ENCODE data around the gene TSEN34. TPM values are rescaled to one million over a fixed set of nuclear protein-coding genes. Genes with fewer than 3 reads are reported as not detected.

TSEN34 gene
- total and polyA plus RNA-seq, 10 donors, result 25.5 to 109 (median 43.0) TPM

DNA sequence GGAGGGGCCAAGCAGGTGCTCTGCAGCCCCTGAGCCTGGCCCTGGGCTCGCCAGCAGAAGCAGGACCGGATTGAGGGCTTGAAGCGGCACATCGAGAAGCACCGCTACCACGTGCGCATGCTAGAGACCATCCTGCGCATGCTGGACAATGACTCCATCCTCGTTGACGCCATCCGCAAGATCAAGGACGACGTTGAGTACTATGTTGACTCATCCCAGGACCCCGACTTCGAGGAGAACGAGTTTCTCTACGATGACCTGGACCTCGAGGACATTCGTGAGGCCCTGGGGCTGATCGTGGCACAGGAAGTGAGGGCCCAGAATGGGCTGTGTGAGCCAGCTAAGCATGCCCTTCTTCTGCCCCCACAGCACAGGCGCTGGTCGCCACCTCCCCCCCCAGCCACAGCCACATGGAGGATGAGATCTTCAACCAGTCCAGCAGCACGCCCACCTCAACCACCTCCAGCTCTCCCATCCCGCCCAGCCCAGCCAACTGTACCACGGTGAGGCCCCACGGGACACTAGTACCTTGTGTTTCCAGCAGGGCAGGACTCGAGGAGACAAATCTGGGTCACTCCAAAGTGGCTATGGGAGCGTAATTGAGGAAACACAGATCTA lies 45.5 kb upstream of the TSEN34 start:
- 88 to 94% (median 91%) methylated on average over 21 to 28 of the region's 28 CpGs for WGBS, 5 donors
- peaks cover 8 to 100% (median 83%) of the 10 kb centered on the region in 6 donors for H3K36me3 ChIP-seq
- H3K4me3 ChIP-seq, result no peak overlapping the region
- no peaks in the 10 kb centered on the region for H3K27me3 ChIP-seq (replicated peaks in 1 of 7)
- H3K27ac ChIP-seq, result no peak overlapping the region
- H3K9me3 ChIP-seq, result no peaks in the 10 kb centered on the region
- H3K4me1 ChIP-seq, result peaks cover 0 to 52% (median 17%) of the 10 kb centered on the region in 6 donors
- no peak for TF ChIP-seq POLR2A (IDR thresholded peaks at IDR 0.05)
- TF ChIP-seq POLR2AphosphoS5 (IDR thresholded peaks at IDR 0.05), result peak in 2 of 3 donors; percentile 25 to 38
- DNase-seq, result no peak
- intact Hi-C loops (cut with DNase I; ENCODE audit: low total_unique reads), result no loop called here

DNA sequence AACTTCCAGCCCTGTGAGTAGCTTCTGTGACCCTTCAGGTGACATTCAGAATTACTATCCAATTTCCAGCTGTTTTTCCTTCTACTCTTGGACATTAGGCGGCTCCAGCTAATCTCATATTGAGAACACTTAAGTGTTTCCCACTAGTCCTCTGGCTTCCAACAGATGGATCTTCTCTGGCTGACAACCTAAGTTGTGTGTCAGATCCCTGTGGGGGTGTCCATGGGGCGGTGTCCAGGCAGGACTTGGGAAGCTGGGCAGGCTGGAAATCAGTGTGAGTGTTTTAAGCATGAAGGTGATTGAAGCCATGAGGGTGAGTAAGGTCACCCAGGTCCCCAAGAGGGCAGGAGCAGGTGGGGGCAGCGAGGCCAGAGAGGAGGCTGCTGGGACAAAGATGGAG lies 43.4 kb upstream of the TSEN34 start:
- Histone ChIP-seq H3K9me3 (no peaks in the 10 kb centered on the region), H3K4me1 (peaks cover 0 to 37% (median 6%) of the 10 kb centered on the region in 6 donors), H3K27me3 (replicated peaks in 1 of 7) (no peaks in the 10 kb centered on the region), H3K4me3 (no peak overlapping the region), H3K36me3 (peaks cover 10 to 100% (median 100%) of the 10 kb centered on the region in 6 donors), H3K27ac (peak overlapping the region in 6 of 8 donors; percentile 20 to 67 (median 44))
- no peak for DNase-seq
- WGBS, 5 donors, result 69 to 92% (median 85%) methylated on average over 3 of the region's 3 CpGs
- TF ChIP-seq, protein P1, sequence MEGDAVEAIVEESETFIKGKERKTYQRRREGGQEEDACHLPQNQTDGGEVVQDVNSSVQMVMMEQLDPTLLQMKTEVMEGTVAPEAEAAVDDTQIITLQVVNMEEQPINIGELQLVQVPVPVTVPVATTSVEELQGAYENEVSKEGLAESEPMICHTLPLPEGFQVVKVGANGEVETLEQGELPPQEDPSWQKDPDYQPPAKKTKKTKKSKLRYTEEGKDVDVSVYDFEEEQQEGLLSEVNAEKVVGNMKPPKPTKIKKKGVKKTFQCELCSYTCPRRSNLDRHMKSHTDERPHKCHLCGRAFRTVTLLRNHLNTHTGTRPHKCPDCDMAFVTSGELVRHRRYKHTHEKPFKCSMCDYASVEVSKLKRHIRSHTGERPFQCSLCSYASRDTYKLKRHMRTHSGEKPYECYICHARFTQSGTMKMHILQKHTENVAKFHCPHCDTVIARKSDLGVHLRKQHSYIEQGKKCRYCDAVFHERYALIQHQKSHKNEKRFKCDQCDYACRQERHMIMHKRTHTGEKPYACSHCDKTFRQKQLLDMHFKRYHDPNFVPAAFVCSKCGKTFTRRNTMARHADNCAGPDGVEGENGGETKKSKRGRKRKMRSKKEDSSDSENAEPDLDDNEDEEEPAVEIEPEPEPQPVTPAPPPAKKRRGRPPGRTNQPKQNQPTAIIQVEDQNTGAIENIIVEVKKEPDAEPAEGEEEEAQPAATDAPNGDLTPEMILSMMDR (IDR thresholded peaks at IDR 0.05 in 8 of 11, conservative IDR thresholded peaks at IDR 0.05 in 3 of 11), result peak in 1 of 11 experiments; percentile 6
- TF ChIP-seq POLR2AphosphoS5 (IDR thresholded peaks at IDR 0.05), result peak in 1 of 3 donors; percentile 27
- TF ChIP-seq POLR2A (IDR thresholded peaks at IDR 0.05), result no peak
- intact Hi-C loops (cut with DNase I; ENCODE audit: low total_unique reads), result no loop called here

DNA sequence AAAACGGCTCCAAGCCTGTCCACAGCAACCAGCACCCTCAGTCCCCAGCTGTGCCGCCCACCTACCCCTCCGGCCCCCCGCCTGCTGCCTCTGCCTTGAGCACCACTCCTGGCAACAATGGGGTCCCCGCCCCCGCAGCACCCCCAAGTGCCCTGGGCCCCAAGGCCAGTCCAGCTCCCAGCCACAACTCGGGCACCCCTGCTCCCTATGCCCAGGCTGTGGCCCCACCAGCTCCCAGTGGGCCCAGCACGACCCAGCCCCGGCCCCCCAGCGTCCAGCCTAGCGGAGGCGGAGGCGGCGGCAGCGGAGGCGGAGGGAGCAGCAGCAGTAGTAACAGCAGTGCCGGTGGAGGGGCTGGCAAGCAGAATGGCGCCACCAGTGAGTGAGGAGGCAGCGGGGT lies 43.0 kb upstream of the TSEN34 start:
- Histone ChIP-seq H3K4me3 (no peak overlapping the region), H3K4me1 (peaks cover 0 to 40% (median 6%) of the 10 kb centered on the region in 6 donors), H3K27ac (peak overlapping the region in 6 of 8 donors; percentile 20 to 67 (median 36)), H3K36me3 (peaks cover 10 to 100% (median 100%) of the 10 kb centered on the region in 6 donors), H3K9me3 (no peaks in the 10 kb centered on the region), H3K27me3 (replicated peaks in 1 of 7) (no peaks in the 10 kb centered on the region)
- no peak for DNase-seq
- TF ChIP-seq POLR2AphosphoS5 (IDR thresholded peaks at IDR 0.05) (peak in 1 of 3 donors; percentile 59), POLR2A (IDR thresholded peaks at IDR 0.05) (no peak)
- TF ChIP-seq, protein P1 (IDR thresholded peaks at IDR 0.05 in 8 of 11, conservative IDR thresholded peaks at IDR 0.05 in 3 of 11), result no peak
- intact Hi-C loops (cut with DNase I; ENCODE audit: low total_unique reads), result no loop called here
- 76 to 95% (median 80%) methylated on average over 16 to 19 of the region's 19 CpGs for WGBS, 5 donors

DNA sequence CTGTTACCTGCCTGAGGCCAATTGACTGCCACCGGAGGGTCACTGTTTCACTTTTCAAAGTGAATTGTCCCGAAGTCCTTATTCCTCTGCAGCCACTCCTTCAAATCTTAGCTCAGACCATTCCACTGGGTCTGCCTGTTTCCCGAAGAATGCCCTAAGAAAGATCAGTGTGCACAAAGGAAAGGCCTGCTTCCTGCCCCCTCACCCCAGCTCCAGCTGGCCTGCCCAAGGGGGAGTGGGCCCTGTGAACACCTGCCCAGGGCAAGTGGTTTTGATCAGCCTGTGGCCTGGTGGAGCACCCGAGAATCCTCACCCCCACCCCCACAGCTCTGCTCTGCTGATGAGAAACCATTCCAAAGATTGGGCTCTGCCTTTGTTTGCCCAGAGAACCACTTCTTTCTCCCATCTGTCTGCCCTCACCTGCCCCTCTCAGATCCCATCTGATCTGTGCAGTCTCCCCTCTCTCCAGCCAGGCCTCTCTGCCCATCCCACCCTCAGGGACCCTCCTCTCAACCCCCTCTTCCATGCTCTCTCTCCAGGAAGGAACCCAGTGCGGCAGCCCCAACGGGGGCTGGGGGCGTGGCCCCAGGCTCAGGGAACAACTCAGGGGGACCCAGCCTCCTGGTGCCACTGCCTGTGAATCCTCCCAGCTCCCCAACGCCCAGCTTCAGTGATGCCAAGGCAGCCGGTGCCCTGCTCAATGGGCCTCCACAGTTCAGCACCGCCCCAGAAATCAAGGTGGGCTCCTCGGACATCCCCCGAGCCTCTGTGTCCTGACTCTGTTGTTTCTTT lies 41.9 kb upstream of the TSEN34 start:
- 74 to 81% (median 79%) methylated on average over 12 of the region's 12 CpGs for WGBS, 5 donors
- H3K4me3 ChIP-seq, result no peak overlapping the region
- no peak for DNase-seq
- peak in 1 of 3 donors; percentile 46 for TF ChIP-seq POLR2AphosphoS5 (IDR thresholded peaks at IDR 0.05)
- TF ChIP-seq, protein P1 (IDR thresholded peaks at IDR 0.05 in 8 of 11, conservative IDR thresholded peaks at IDR 0.05 in 3 of 11), result no peak
- H3K9me3 ChIP-seq, result no peaks in the 10 kb centered on the region
- intact Hi-C loops (cut with DNase I; ENCODE audit: low total_unique reads), result no loop called here
- H3K27me3 ChIP-seq (replicated peaks in 1 of 7), result no peaks in the 10 kb centered on the region
- peaks cover 4 to 100% (median 100%) of the 10 kb centered on the region in 6 donors for H3K36me3 ChIP-seq
- H3K4me1 ChIP-seq, result peaks cover 0 to 51% (median 9%) of the 10 kb centered on the region in 6 donors
- peak overlapping the region in 3 of 8 donors; percentile 40 to 67 (median 56) for H3K27ac ChIP-seq

Data from spleen (tissue), 11 donors.